ENCODE measurements around the gene EFNA1. TPM values are rescaled to one million over a fixed set of nuclear protein-coding genes. Genes with fewer than 3 reads are reported as not detected.

The EFNA1 gene
- polyA plus RNA-seq (2012; rRNA removed): 14.4 and 15.3 TPM in 2 replicates
- 7.5 and 12.3 TPM in 2 replicates for polyA plus RNA-seq (2012; cell fraction: cytosol; rRNA removed)
- polyA plus RNA-seq (2012; cell fraction: nucleus; rRNA removed): 11.2 and 13.0 TPM in 2 replicates

- H3K9me2 ChIP-seq: no peaks in the 10 kb centered on the region
- H3K79me2 ChIP-seq (ENCODE audit: insufficient read depth): no peaks in the 10 kb centered on the region
- H3K4me1 ChIP-seq (ENCODE audit: control insufficient read depth in 1 of 2, insufficient read depth in 2 of 2, low read depth in 1 of 2, low read length in 1 of 2): peaks cover 19 to 45% of the 10 kb centered on the region in 2 experiments
- peaks cover 0 to 8% of the 10 kb centered on the region in 2 experiments for H3K36me3 ChIP-seq (replicated peaks in 1 of 2; ENCODE audit: control insufficient read depth in 1 of 2, insufficient read depth in 2 of 2, low read length in 1 of 2)
- peak within 1 kb of the TSS; percentile 56 for H3K9ac ChIP-seq
- H2AFZ ChIP-seq (ENCODE audit: low read depth): peak within 1 kb of the TSS; percentile 91
- CTCF ChIA-PET: interaction anchor here (0.8 to 9.7 kb wide), 6 partner anchors 36 to 50 kb away, joined by 3 to 67 read pairs (median 22); partner anchors contain the start of gene KRTCAP2
- POLR2A ChIA-PET: interaction anchor here (1.5 to 1.6 kb wide), 2 partner anchors 46 to 47 kb away, joined by 4 to 5 read pairs; partner anchors contain the start of gene KRTCAP2
- peak within 1 kb of the TSS; percentile 63 to 67 for H3K4me3 ChIP-seq (ENCODE audit: low read depth in 2 of 2, low read length in 1 of 2)
- H4K20me1 ChIP-seq (ENCODE audit: insufficient read depth): no peaks in the 10 kb centered on the region
- H3K4me2 ChIP-seq: peak within 1 kb of the TSS; percentile 98
- peak within 1 kb of the TSS in 1 of 2 experiments; percentile 77; a peak in 2 of 4 replicates for H3K27ac ChIP-seq (ENCODE audit: low read depth in 2 of 2, low read length in 1 of 2)
- peak; percentile 84 for DNase-seq
- H3F3A ChIP-seq (replicated peaks; ENCODE audit: insufficient read depth): peaks cover 7% of the 10 kb centered on the region
- H3K9me3 ChIP-seq: no peaks in the 10 kb centered on the region
- no peaks in the 10 kb centered on the region for H3K27me3 ChIP-seq (ENCODE audit: insufficient read depth)
- WGBS (ENCODE audit: low lambda C conversion rate): 5% methylated on average over 27 of the region's 76 CpGs
- TF ChIP-seq, protein P1, sequence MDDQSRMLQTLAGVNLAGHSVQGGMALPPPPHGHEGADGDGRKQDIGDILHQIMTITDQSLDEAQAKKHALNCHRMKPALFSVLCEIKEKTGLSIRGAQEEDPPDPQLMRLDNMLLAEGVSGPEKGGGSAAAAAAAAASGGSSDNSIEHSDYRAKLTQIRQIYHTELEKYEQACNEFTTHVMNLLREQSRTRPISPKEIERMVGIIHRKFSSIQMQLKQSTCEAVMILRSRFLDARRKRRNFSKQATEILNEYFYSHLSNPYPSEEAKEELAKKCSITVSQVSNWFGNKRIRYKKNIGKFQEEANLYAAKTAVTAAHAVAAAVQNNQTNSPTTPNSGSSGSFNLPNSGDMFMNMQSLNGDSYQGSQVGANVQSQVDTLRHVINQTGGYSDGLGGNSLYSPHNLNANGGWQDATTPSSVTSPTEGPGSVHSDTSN (IDR thresholded peaks at IDR 0.05): no peak
- TF ChIP-seq, protein P2, sequence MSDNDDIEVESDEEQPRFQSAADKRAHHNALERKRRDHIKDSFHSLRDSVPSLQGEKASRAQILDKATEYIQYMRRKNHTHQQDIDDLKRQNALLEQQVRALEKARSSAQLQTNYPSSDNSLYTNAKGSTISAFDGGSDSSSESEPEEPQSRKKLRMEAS (IDR thresholded peaks at IDR 0.05; ENCODE audit: low read depth): peak; percentile 55; the same call in 1 of the 2 replicates
- TF ChIP-seq CHD2 (IDR thresholded peaks at IDR 0.05; ENCODE audit: low read length, partially characterized antibody): peak; percentile 37
- TF ChIP-seq MXI1 (IDR thresholded peaks at IDR 0.05; ENCODE audit: low read depth, low read length): peak; percentile 26
- TF ChIP-seq TAF1 (IDR thresholded peaks at IDR 0.05; ENCODE audit: borderline replicate concordance, low read depth, low read length): peak; percentile 20; the same call in 1 of the 2 replicates
- TF ChIP-seq POLR2AphosphoS5 (IDR thresholded peaks at IDR 0.05; ENCODE audit: low read depth, low read length): peak; percentile 67; the same call in 1 of the 2 replicates
These were observed at the start of gene EFNA1 for GRCh38 chr1:155127105-155127966. EFNA1 (plus strand) TSS chr1:155127876; CDS start chr1:155127978, 102 bp downstream.

GRCh38 chr1:155078469-155079209 is 49.0 kb upstream of the EFNA1 start, which contains the start of gene EFNA3:
EFNA3 (plus strand) TSS chr1:155078837; CDS start chr1:155078942, 105 bp downstream.
- Histone ChIP-seq H4K20me1 (ENCODE audit: insufficient read depth) (no peaks in the 10 kb centered on the region), H3K4me1 (ENCODE audit: control insufficient read depth in 1 of 2, insufficient read depth in 2 of 2, low read depth in 1 of 2, low read length in 1 of 2) (peaks cover 15 to 16% of the 10 kb centered on the region in 2 experiments; a peak in 2 of 4 replicates), H3K27me3 (ENCODE audit: insufficient read depth) (peaks cover 23% of the 10 kb centered on the region), H3K9me3 (no peaks in the 10 kb centered on the region), H3K4me3 (ENCODE audit: low read depth in 2 of 2, low read length in 1 of 2) (peak within 1 kb of the TSS; percentile 55 to 62), H3K4me2 (peak within 1 kb of the TSS; percentile 87), H3K79me2 (ENCODE audit: insufficient read depth) (no peaks in the 10 kb centered on the region), H2AFZ (ENCODE audit: low read depth) (no peak within 1 kb of the TSS), H3K9me2 (no peaks in the 10 kb centered on the region), H3K9ac (no peak within 1 kb of the TSS), H3F3A (replicated peaks; ENCODE audit: insufficient read depth) (peaks cover 10% of the 10 kb centered on the region), H3K27ac (ENCODE audit: low read depth in 2 of 2, low read length in 1 of 2) (no peak within 1 kb of the TSS; a peak in 1 of 4 replicates), H3K36me3 (replicated peaks in 1 of 2; ENCODE audit: control insufficient read depth in 1 of 2, insufficient read depth in 2 of 2, low read length in 1 of 2) (no peaks in the 10 kb centered on the region)
- POLR2A ChIA-PET: interaction anchor here (0.5 to 1.6 kb wide), 6 partner anchors 9 to 114 kb away, joined by 3 to 8 read pairs (median 3); partner anchors contain the start of gene SHC1
- peak; percentile 98 for DNase-seq
- WGBS (ENCODE audit: low lambda C conversion rate): 1% methylated on average over 36 of the region's 59 CpGs
- CTCF ChIA-PET: interaction anchor here (0.8 to 29.9 kb wide), 10 partner anchors 12 to 116 kb away, joined by 3 to 573 read pairs (median 4); partner anchors contain the start of genes ADAM15, DCST1, DCST2 and EFNA4
- TF ChIP-seq RCOR1 (IDR thresholded peaks at IDR 0.05; ENCODE audit: low read length) (no peak), CHD2 (IDR thresholded peaks at IDR 0.05; ENCODE audit: low read length, partially characterized antibody) (peak; percentile 22), JUND (IDR thresholded peaks at IDR 0.05) (no peak), GABPA (IDR thresholded peaks at IDR 0.05; ENCODE audit: low read depth) (no peak), TAF1 (IDR thresholded peaks at IDR 0.05; ENCODE audit: borderline replicate concordance, low read depth, low read length) (no peak), NFIC (IDR thresholded peaks at IDR 0.05; ENCODE audit: borderline replicate concordance) (no peak), GATA2 (CRISPR knock-in tag; IDR thresholded peaks at IDR 0.05) (peak; percentile 60), FOXJ3 (CRISPR knock-in tag; IDR thresholded peaks at IDR 0.05) (no peak), IRF3 (IDR thresholded peaks at IDR 0.05; ENCODE audit: low read depth, low read length) (no peak), FOSL2 (IDR thresholded peaks at IDR 0.05; ENCODE audit: borderline replicate concordance, low read depth) (no peak), ELF1 (IDR thresholded peaks at IDR 0.05) (no peak), SIN3A (IDR thresholded peaks at IDR 0.05; ENCODE audit: borderline replicate concordance, low read depth, low read length) (no peak), USF1 (IDR thresholded peaks at IDR 0.05; ENCODE audit: borderline replicate concordance, low read depth) (no peak), POLR2AphosphoS5 (IDR thresholded peaks at IDR 0.05; ENCODE audit: low read depth, low read length) (no peak)
- TF ChIP-seq, protein P1 (IDR thresholded peaks at IDR 0.05): no peak
- TF ChIP-seq, protein P2 (IDR thresholded peaks at IDR 0.05; ENCODE audit: low read depth): no peak

All from SK-N-SH (cell line).